ENCODE measurements around the gene MIGA2. TPM values are rescaled to one million over a fixed set of nuclear protein-coding genes. Genes with fewer than 3 reads are reported as not detected.

MIGA2 gene
- total RNA-seq, 4 donors from 2014 or later: 37.7 to 66.1 (median 47.4) TPM

DNA sequence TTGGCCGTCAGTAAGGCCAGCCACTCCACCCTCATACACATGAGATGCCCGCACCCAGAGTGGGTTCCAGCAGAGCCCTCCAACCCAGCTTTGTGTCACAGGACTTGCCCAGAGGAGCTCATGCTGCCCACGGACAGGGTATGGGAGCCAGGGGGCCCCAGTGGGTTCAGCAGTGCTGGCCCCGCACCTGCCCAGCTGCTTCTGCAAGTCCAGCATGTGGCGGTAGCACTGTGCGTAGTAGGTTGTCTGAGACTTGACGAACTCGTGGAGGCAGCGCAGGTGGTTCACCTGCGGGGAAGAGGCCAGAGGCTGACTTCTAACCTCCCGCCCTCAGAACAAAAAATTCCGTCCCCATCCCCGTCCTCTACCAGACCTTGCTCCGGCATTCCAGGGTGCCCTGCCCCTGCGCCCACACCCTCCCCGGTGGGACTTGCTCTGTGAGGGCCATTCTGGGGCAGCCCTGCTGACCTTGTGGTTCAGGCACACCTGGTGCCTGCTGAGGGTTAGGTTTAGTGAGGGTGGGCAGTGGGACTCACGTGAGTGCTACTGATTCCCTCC lies 26.8 kb upstream of the MIGA2 start:
- DNase-seq (ENCODE audit: low spot score in 2 of 2): no peak
- H3K4me3 ChIP-seq (ENCODE audit: low read depth, poor library complexity, severe bottlenecking): no peak overlapping the region
- intact Hi-C loops (cut with DNase I; ENCODE audit: low total_unique reads): loop anchor here (10.0 kb wide), 1 partner anchor 1515 kb away; no protein-coding TSS in a partner anchor
- 87 to 88% methylated on average over 16 to 17 of the region's 17 CpGs for WGBS, 2 donors
- TF ChIP-seq, protein P1, sequence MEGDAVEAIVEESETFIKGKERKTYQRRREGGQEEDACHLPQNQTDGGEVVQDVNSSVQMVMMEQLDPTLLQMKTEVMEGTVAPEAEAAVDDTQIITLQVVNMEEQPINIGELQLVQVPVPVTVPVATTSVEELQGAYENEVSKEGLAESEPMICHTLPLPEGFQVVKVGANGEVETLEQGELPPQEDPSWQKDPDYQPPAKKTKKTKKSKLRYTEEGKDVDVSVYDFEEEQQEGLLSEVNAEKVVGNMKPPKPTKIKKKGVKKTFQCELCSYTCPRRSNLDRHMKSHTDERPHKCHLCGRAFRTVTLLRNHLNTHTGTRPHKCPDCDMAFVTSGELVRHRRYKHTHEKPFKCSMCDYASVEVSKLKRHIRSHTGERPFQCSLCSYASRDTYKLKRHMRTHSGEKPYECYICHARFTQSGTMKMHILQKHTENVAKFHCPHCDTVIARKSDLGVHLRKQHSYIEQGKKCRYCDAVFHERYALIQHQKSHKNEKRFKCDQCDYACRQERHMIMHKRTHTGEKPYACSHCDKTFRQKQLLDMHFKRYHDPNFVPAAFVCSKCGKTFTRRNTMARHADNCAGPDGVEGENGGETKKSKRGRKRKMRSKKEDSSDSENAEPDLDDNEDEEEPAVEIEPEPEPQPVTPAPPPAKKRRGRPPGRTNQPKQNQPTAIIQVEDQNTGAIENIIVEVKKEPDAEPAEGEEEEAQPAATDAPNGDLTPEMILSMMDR (IDR thresholded peaks at IDR 0.05): no peak
- no peak for TF ChIP-seq POLR2A (IDR thresholded peaks at IDR 0.05)

DNA sequence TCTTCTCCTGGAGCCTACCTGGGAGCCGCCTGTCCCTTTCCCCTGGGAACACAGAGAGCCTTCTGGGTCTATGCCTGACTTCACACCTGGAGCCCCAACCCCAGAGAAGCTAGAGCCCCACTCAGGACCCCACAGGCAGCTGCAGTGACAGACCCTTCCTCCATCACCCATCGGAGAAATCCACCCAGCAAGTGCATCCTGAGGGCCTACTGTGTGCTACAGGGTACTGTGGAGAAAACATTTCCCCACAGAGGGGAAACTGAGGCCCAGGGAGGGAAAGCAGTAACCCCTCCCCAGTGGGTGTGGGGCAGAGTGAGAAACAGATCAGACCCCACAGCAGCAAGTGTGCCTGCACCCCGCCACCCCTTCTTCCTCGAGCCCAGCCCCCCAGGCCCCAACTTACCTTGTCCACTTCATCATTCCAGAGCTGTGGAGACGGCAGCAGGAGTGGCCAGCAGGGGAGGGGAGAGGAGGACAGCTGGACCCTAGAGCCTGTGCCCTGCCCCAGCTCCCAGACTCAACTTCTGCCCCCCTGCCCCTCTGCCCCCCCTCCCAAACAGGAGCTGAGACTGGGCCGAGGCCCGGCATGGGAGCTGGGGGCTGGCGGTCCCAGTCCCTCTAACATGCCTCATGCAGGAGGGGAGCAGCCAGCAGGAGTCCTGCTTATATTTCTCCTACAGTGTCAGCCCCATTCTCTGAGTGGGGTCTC lies 26.0 kb upstream of the MIGA2 start:
- 91 to 93% methylated on average over 6 to 8 of the region's 8 CpGs for WGBS, 2 donors

DNA sequence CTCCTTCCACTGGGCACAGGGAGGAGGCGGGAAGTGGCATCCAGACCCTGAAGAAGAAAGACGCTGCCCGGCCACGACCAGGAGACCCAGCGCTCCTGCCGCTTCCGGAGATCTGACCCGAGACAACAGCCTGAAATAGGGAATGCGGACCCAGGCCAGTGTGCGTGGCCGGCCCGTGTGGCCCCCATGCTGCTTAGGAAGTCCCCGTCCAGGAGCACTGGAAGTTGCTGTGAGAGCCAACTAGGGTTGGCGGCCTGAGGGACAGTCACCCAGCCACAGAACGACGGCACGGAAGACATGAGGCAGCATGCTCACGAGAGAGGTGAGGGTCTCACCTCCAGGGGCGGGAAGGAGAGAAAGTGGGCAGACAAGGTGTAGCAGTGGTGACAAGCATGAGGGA lies 25.3 kb upstream of the MIGA2 start:
- H3K4me3 ChIP-seq (ENCODE audit: low read depth, poor library complexity, severe bottlenecking): no peak overlapping the region
- TF ChIP-seq, protein P1 (IDR thresholded peaks at IDR 0.05): no peak
- no peak for TF ChIP-seq POLR2A (IDR thresholded peaks at IDR 0.05)
- intact Hi-C loops (cut with DNase I; ENCODE audit: low total_unique reads): no loop called here
- no peak for DNase-seq (ENCODE audit: low spot score in 2 of 2)
- 90 to 93% methylated on average over 19 of the region's 19 CpGs for WGBS, 2 donors

More for the DNA sequence above, 26.0 kb upstream of the MIGA2 start:
- intact Hi-C loops (cut with DNase I; ENCODE audit: low total_unique reads): no loop called here
- no peak for DNase-seq (ENCODE audit: low spot score in 2 of 2)
- no peak overlapping the region for H3K4me3 ChIP-seq (ENCODE audit: low read depth, poor library complexity, severe bottlenecking)
- TF ChIP-seq POLR2A (IDR thresholded peaks at IDR 0.05): no peak
- TF ChIP-seq, protein P1 (IDR thresholded peaks at IDR 0.05): no peak

DNA sequence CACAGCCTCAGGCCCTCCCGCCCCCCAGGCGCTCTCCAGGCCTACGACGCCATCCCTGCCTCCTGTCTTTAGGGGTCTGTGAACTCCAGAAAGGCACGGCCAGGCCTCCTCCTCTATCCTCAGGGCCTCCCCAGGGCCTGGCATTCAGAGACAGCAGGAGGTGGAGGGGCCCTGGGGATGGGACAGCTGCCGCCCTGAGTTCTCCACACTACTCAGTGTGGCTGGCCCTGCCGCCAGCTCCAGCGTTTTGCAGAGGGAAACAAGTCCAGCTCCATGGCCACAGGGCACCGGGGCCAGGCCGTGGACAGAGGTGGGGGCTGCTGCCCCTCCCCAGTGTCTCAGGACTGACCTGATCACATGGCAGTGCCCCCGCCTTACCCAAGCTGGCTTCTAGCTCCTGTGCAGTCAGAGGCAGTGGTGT lies 24.7 kb upstream of the MIGA2 start:
- no peak for DNase-seq (ENCODE audit: low spot score in 2 of 2)
- intact Hi-C loops (cut with DNase I; ENCODE audit: low total_unique reads): no loop called here
- no peak overlapping the region for H3K4me3 ChIP-seq (ENCODE audit: low read depth, poor library complexity, severe bottlenecking)
- WGBS, 2 donors: 87 to 92% methylated on average over 9 of the region's 11 CpGs
- no peak for TF ChIP-seq POLR2A (IDR thresholded peaks at IDR 0.05)
- TF ChIP-seq, protein P1 (IDR thresholded peaks at IDR 0.05): no peak

DNA sequence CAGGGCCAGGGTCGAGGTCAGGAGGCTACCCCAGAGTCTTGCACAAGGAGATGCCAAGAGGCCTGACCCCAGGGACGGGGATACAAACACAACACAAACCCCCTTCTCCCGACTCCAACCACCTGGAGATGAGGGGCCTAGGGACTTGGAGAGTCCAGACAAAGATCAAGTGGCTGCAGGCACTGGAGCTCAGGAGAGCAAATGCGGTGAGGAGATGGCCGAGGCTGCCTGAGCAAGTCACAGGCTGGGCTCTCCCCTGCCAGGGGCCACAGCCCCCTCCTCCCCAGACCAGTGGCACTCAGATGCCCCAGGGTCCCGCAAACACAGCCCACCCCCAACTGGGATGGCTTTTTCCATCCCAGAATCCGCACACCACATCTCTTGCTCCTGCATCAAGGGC lies 24.1 kb upstream of the MIGA2 start:
- 80 to 89% methylated on average over 5 to 6 of the region's 7 CpGs for WGBS, 2 donors
- no peak overlapping the region for H3K4me3 ChIP-seq (ENCODE audit: low read depth, poor library complexity, severe bottlenecking)
- TF ChIP-seq POLR2A (IDR thresholded peaks at IDR 0.05): no peak
- TF ChIP-seq, protein P1 (IDR thresholded peaks at IDR 0.05): no peak
- DNase-seq (ENCODE audit: low spot score in 2 of 2): no peak
- intact Hi-C loops (cut with DNase I; ENCODE audit: low total_unique reads): no loop called here
